Memory B cell (primary cell): ENCODE results near the gene GALNT2.

Experiments used
- ATAC-seq: fragments of 150-1000 bp; cut with Tn5 transposase; 2 replicates; pipeline ENCODE4 v1.10.0; 2021; ENCODE audit warnings: low read depth, mild to moderate bottlenecking, moderate library complexity
- DNase-seq, 2 donors: peaks; one replicate each; pipeline ENCODE4 v3.0.0; 2022; ENCODE audit warnings: low spot score in 2 of 2
- H3K27ac Mint-ChIP-seq: one replicate; pipeline ENCODE4 v1.8.0; 2022; ENCODE audit warnings: mild to moderate bottlenecking, moderate library complexity, mixed read lengths
- H3K27me3 Mint-ChIP-seq: one replicate; pipeline ENCODE4 v1.8.0; 2022; ENCODE audit warnings: mixed read lengths
- H3K36me3 Mint-ChIP-seq: one replicate; pipeline ENCODE4 v1.8.0; 2022; ENCODE audit warnings: mild to moderate bottlenecking, mixed read lengths
- H3K4me1 Mint-ChIP-seq: one replicate; pipeline ENCODE4 v1.8.0; 2022; ENCODE audit warnings: mixed read lengths
- H3K4me3 Mint-ChIP-seq: one replicate; pipeline ENCODE4 v1.8.0; 2022; ENCODE audit warnings: mild to moderate bottlenecking, moderate library complexity, mixed read lengths
- H3K9me3 Mint-ChIP-seq: one replicate; pipeline ENCODE4 v1.8.0; 2022; ENCODE audit warnings: mixed read lengths

Gene GALNT2

DNA sequence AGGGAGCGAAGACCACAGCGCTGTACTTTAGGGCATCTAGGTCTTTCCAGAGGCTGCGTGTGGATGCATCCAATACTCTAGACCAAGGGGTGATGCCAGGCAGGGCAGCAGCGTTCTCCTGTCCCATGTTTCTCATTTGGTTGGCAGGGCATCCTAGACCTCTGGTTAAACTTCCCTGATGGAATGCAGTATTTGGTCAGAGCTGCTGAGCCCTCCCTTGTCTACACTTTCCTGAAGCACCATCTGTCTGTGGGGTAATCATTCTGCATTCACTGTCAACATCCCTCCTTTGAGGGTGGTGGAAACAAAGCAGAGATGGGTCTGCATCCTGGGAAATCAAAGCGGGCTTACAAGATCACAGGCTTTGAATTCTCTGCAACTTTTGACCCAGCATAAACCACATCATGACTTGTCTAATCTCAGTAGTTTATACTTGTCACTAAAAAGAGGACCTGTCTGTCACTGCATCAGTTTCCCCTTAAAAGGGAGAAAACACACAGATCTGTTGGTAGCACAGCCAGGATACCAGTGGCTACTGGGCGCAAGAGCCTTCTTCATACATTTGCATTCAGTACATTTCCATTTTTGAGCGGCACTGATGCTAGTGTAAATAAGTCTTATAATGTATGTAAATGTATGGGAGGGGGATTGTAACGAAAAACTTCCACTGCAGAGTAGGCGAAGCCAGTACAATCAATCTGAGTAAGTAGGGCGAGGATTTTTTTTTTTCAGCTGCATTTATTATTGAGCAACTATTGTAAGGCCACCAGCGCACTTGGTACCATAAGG is 106.3 kb downstream of the GALNT2 start:
- ATAC-seq (no peak), DNase-seq (no peak)
- peaks cover 30% of the 10 kb centered on the region for H3K4me1 Mint-ChIP-seq
- H3K27me3 Mint-ChIP-seq = no peaks in the 10 kb centered on the region
- H3K9me3 Mint-ChIP-seq = no peaks in the 10 kb centered on the region
- peaks cover 12% of the 10 kb centered on the region for H3K36me3 Mint-ChIP-seq
- H3K4me3 Mint-ChIP-seq = no peak overlapping the region
- H3K27ac Mint-ChIP-seq = no peak overlapping the region

- DNase-seq (no peak), ATAC-seq (no peak)
- Mint-ChIP-seq H3K27me3 (no peaks in the 10 kb centered on the region), H3K4me1 (peaks cover 27% of the 10 kb centered on the region), H3K27ac (peak overlapping the region; percentile 35), H3K4me3 (no peak overlapping the region), H3K9me3 (no peaks in the 10 kb centered on the region), H3K36me3 (peaks cover 12% of the 10 kb centered on the region)
These were observed 107.0 kb downstream of the GALNT2 start for GRCh38 chr1:230174041-230174440.

GRCh38 chr1:230174471-230175162 is 107.6 kb downstream of the GALNT2 start:
- Mint-ChIP-seq H3K4me1 (peaks cover 24% of the 10 kb centered on the region), H3K27ac (peak overlapping the region; percentile 35), H3K36me3 (peaks cover 16% of the 10 kb centered on the region), H3K9me3 (no peaks in the 10 kb centered on the region), H3K27me3 (no peaks in the 10 kb centered on the region), H3K4me3 (no peak overlapping the region)
- DNase-seq (no peak), ATAC-seq (no peak)

GRCh38 chr1:230175163-230175747 is 108.2 kb downstream of the GALNT2 start:
- peaks cover 16% of the 10 kb centered on the region for H3K36me3 Mint-ChIP-seq
- H3K9me3 Mint-ChIP-seq = no peaks in the 10 kb centered on the region
- peak overlapping the region; percentile 35 for H3K27ac Mint-ChIP-seq
- no peaks in the 10 kb centered on the region for H3K27me3 Mint-ChIP-seq
- H3K4me1 Mint-ChIP-seq = peaks cover 17% of the 10 kb centered on the region
- DNase-seq (no peak), ATAC-seq (no peak)
- no peak overlapping the region for H3K4me3 Mint-ChIP-seq

DNA sequence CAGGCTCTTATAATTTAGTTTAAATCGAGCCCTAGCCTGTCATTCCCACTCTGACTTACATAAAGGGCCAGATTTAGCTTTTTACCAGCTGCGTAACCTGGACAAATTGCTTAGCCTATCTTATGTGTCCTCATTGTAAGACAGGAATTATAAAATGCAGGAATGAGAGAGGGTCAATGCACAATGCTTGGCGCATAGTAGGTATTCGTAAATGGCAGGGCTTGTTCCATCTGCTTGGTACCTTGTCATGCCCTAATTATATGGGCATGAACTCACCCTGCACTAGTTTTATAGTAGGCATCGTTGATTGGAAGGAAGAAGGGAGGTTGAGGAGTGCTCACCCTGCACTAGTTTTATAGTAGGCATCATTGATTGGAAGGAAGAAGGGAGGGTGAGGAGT is 108.8 kb downstream of the GALNT2 start:
- no peak overlapping the region for H3K27ac Mint-ChIP-seq
- H3K4me1 Mint-ChIP-seq = peaks cover 17% of the 10 kb centered on the region
- peaks cover 16% of the 10 kb centered on the region for H3K36me3 Mint-ChIP-seq
- DNase-seq (no peak), ATAC-seq (no peak)
- H3K9me3 Mint-ChIP-seq = no peaks in the 10 kb centered on the region
- H3K4me3 Mint-ChIP-seq = no peak overlapping the region
- H3K27me3 Mint-ChIP-seq = no peaks in the 10 kb centered on the region

DNA sequence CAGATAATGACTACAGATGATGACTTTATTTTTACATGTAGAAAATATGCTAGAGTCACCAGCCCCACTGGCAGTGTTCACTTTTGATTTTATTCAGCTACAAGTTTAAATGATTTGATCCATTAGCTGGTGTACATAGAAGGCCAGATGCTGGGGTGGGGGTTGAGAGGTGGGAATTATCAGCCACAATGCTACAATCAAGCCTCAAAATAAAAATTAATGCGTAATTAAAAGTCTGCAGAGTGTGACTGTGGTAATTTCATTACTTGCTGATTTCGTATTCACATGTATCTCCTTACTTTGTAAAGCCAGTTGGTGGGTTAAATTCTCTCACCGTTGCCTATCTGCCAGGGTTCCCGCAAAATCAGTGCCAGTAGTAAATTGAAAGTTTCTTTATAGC is 109.3 kb downstream of the GALNT2 start:
- no peak for DNase-seq
- H3K27me3 Mint-ChIP-seq = no peaks in the 10 kb centered on the region
- no peak for ATAC-seq
- H3K36me3 Mint-ChIP-seq = peaks cover 20% of the 10 kb centered on the region
- H3K27ac Mint-ChIP-seq = no peak overlapping the region
- H3K4me3 Mint-ChIP-seq = no peak overlapping the region
- H3K9me3 Mint-ChIP-seq = no peaks in the 10 kb centered on the region
- peaks cover 17% of the 10 kb centered on the region for H3K4me1 Mint-ChIP-seq

GRCh38 chr1:230176871-230177411 is 109.9 kb downstream of the GALNT2 start:
- H3K9me3 Mint-ChIP-seq = no peaks in the 10 kb centered on the region
- ATAC-seq = peak; percentile 42
- no peaks in the 10 kb centered on the region for H3K27me3 Mint-ChIP-seq
- H3K36me3 Mint-ChIP-seq = peaks cover 20% of the 10 kb centered on the region
- H3K4me1 Mint-ChIP-seq = peaks cover 17% of the 10 kb centered on the region
- DNase-seq = no peak
- H3K4me3 Mint-ChIP-seq = peak overlapping the region; percentile 9
- no peak overlapping the region for H3K27ac Mint-ChIP-seq

GRCh38 chr1:230179249-230179648 is 112.2 kb downstream of the GALNT2 start:
- H3K4me1 Mint-ChIP-seq = peaks cover 18% of the 10 kb centered on the region
- DNase-seq = no peak
- ATAC-seq = no peak
- H3K4me3 Mint-ChIP-seq = no peak overlapping the region
- no peaks in the 10 kb centered on the region for H3K9me3 Mint-ChIP-seq
- peaks cover 23% of the 10 kb centered on the region for H3K36me3 Mint-ChIP-seq
- H3K27me3 Mint-ChIP-seq = no peaks in the 10 kb centered on the region
- H3K27ac Mint-ChIP-seq = no peak overlapping the region

DNA sequence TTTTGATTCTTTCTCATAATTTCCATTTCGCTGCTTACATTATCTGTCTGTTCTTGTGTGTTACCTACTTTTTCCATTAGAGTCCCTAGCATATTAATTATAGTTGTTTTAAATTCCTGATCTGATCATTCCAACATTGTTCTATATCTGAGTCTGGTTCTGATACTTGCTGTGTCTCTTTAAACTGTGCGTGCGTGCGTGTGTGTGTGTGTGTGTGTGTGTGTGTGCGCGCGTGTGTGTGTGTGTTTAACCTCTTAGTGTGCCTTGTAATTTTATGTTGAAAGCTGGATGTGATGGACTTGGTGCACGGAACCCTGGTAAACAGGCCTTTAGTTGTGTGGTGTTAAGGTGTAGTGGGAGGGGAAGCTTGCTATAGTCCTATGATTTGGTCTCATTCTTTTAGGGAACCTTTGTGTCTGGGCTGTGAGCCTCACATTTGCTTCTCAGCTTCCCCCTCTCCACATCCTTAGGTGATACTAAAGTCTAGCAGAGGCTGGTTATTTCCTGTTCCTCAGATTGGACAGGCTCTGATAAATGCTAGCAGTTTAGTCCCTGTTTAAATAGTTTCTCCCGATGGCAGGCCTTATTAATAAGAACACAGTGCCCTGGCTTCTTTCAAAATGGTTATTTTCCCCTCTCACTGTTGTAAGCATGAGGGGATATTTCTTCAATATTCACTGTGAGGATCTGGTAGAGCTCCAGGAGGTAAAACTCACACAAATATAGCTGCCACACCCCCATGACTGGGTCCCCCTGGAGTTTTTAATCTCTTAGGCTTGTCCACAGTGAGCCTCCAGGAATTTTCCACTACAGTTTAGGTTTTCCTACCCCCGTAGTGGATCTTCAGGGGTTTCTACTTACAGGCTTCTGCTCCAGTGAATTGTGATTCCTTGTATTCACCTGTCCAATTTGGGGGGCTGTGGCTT is 118.3 kb downstream of the GALNT2 start:
- no peak for DNase-seq
- Mint-ChIP-seq H3K27me3 (no peaks in the 10 kb centered on the region), H3K36me3 (peaks cover 28% of the 10 kb centered on the region), H3K4me1 (peaks cover 14% of the 10 kb centered on the region), H3K9me3 (peaks cover 5% of the 10 kb centered on the region), H3K4me3 (no peak overlapping the region), H3K27ac (peak overlapping the region; percentile 22)
- ATAC-seq = no peak

DNA sequence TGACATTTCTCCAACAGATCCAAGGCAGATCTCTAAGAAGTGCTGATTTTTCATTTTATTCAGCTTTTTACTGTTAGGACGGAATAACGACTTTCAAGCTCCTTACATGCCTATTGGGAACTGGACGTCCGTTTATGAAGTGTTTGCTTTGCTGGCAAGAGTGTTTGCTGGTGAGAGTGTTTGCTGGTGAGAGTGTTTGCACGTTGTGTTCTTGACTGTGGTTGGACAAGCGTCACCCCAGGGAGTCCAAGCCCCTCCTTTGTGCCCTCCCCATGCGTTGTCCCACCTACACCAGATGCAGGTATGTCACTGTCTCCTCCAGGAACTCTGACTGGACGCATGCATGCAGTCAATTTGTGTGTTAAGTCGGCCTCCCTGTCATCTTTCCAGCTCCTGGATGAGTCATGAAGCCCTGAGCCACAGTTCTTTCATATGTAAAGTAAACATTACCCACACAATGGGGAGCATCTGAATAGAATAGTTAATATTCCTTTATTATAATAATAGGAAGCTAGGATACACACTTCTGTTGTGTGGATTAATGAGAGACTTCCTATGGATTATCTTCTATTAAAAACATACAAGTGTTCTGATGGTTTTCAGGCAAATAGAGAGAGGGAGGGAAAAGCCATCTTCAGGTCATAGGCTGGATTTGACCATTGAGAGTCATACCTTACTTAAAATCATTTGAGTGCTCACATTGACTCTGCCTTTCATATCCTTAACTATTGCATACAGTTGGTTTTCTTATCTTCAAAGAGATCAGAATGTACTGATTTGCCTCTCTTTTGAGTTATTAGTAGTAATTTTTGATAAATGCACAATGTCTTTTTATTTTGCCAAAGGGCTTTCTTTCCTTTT is 119.2 kb downstream of the GALNT2 start:
- H3K27ac Mint-ChIP-seq = peak overlapping the region; percentile 22
- ATAC-seq (no peak), DNase-seq (no peak)
- peaks cover 5% of the 10 kb centered on the region for H3K9me3 Mint-ChIP-seq
- H3K4me1 Mint-ChIP-seq = peaks cover 19% of the 10 kb centered on the region
- H3K27me3 Mint-ChIP-seq = no peaks in the 10 kb centered on the region
- no peak overlapping the region for H3K4me3 Mint-ChIP-seq
- H3K36me3 Mint-ChIP-seq = peaks cover 27% of the 10 kb centered on the region

- no peak overlapping the region for H3K27ac Mint-ChIP-seq
- H3K4me3 Mint-ChIP-seq = no peak overlapping the region
- peaks cover 5% of the 10 kb centered on the region for H3K9me3 Mint-ChIP-seq
- ATAC-seq (no peak), DNase-seq (no peak)
- peaks cover 27% of the 10 kb centered on the region for H3K36me3 Mint-ChIP-seq
- peaks cover 19% of the 10 kb centered on the region for H3K4me1 Mint-ChIP-seq
- H3K27me3 Mint-ChIP-seq = no peaks in the 10 kb centered on the region
These were observed 119.8 kb downstream of the GALNT2 start for GRCh38 chr1:230186874-230187273.

- H3K4me1 Mint-ChIP-seq = peaks cover 19% of the 10 kb centered on the region
- no peaks in the 10 kb centered on the region for H3K27me3 Mint-ChIP-seq
- no peak for ATAC-seq
- H3K36me3 Mint-ChIP-seq = peaks cover 27% of the 10 kb centered on the region
- no peak overlapping the region for H3K27ac Mint-ChIP-seq
- no peak overlapping the region for H3K4me3 Mint-ChIP-seq
- DNase-seq = no peak
- peaks cover 5% of the 10 kb centered on the region for H3K9me3 Mint-ChIP-seq
These were observed 120.3 kb downstream of the GALNT2 start for GRCh38 chr1:230187290-230187689.

DNA sequence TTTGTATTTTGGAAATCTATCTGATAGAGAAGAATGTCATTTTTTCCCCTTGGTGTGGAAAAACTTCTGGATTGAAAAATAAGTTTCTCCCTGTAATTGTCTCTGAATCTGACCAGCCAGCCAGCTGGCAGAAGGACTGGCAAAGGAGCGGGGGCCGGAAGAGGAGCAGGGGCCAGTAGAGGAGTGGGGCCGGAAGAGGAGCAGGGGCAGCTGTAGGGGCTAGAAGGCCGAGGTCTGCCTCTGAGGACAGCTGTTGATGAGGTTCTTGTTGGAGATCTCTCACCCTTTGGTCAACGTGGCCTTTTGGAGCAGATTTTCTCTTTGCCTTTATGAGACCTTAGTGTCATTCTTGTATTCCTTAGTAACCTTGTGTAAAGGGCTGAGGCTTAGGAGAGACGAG is 121.8 kb downstream of the GALNT2 start:
- peaks cover 17% of the 10 kb centered on the region for H3K4me1 Mint-ChIP-seq
- H3K27me3 Mint-ChIP-seq = no peaks in the 10 kb centered on the region
- H3K27ac Mint-ChIP-seq = no peak overlapping the region
- H3K9me3 Mint-ChIP-seq = peaks cover 5% of the 10 kb centered on the region
- H3K36me3 Mint-ChIP-seq = peaks cover 24% of the 10 kb centered on the region
- no peak for ATAC-seq
- DNase-seq = no peak
- no peak overlapping the region for H3K4me3 Mint-ChIP-seq
